ENCODE data around the gene AK8.

Gene AK8

GRCh38 chr9:132857616-132858342 lies 20.3 kb downstream of the AK8 start:
- DNase-seq: no peak

DNA sequence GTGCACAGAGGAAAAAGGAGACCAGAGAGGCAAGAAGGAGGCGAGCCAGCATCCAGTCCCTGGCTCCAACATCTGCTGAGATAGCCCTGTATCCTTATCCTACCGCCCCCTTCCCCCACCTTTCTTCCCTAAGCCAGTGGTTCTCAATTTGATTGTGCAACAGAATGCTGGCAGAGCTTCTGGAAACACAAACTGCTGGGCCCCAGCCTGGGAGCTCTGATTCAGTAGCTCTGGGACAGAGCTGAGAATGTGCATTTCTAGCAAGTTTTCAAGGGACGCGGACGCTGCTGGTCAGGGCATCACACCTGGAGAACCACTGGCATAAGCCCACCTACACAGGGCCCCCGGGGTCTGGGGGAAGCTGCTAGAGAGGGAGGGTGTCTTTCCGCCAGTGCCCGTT lies 21.1 kb downstream of the AK8 start:
- no peak for DNase-seq

- DNase-seq: no peak
Measured at GRCh38 chr9:132855904-132856303, 22.2 kb downstream of the AK8 start.

GRCh38 chr9:132854832-132855231 lies 23.3 kb downstream of the AK8 start:
- DNase-seq: no peak

DNA sequence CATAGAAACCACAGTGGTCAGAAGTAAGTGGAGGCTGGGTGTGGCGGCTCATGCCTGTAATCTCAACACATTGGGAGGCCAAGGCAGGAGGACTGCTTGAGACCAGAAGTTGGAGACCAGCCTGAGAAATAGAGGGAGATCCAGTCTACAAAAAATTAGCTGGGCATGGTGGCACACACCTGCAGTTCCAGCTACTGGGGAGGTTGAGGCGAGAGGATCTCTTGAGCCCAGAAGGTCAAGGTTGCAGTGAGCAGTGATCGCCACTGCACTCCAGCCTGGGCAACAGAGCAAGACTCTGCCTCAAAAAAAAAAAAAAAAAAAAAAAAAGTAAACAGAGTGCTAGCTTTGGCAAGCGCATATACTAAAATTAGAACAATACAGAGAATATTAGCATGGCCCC lies 24.6 kb downstream of the AK8 start:
- no peak for DNase-seq

DNA sequence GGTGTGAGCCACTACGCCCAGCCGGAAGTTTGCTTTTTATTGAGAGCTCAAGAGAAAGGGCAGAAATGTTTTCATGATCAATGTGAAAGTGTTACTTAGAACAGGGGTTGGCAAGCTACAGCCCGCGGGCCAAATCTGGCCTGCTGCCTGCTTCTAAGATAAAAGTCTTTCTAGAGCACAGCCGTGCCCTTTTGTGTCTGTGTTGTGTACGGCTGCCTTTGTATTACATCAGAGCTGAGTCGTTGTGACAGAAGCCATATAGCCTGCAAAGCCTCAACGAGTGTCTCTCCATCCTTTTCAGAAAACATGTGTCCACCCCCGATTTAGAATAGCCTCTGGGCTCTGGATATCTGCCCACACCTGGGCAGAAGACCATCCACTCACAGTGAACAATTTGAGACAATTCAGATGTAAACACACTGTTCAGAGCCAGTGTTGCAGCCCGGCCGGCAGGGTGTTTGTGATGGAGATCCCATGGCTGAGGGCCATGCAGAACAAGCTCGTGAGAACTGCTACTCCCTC lies 28.8 kb downstream of the AK8 start:
- no peak for DNase-seq

- DNase-seq: no peak
Measured at GRCh38 chr9:132846918-132847515, 31.1 kb downstream of the AK8 start.

GRCh38 chr9:132846109-132846917 lies 31.8 kb downstream of the AK8 start:
- DNase-seq: no peak

GRCh38 chr9:132842124-132843044 lies 35.7 kb downstream of the AK8 start:
- DNase-seq: no peak

GRCh38 chr9:132840980-132841379 lies 37.1 kb downstream of the AK8 start:
- no peak for DNase-seq

- DNase-seq: no peak
Measured at GRCh38 chr9:132838291-132838690, 39.8 kb downstream of the AK8 start.

GRCh38 chr9:132837501-132838286 lies 40.4 kb downstream of the AK8 start:
- no peak for DNase-seq

DNA sequence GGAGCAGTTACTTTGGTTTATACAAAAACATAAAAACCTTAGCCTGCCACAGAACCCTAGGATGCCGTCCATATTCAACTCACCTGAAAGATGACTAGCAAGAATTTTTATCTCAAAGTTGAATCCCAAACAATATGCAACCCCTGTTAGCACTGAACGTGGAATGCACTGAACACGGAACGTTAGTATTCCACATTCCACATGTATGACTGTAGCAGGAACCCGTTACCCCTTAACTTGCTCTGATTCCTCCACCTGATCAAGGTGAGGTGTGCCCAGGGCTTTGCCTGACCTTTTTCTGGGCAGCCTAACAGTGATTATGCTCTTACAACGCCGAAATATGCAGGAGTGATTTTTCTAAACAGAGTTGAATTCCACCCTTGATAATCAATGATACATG lies 43.7 kb downstream of the AK8 start:
- no peak for DNase-seq

DNA sequence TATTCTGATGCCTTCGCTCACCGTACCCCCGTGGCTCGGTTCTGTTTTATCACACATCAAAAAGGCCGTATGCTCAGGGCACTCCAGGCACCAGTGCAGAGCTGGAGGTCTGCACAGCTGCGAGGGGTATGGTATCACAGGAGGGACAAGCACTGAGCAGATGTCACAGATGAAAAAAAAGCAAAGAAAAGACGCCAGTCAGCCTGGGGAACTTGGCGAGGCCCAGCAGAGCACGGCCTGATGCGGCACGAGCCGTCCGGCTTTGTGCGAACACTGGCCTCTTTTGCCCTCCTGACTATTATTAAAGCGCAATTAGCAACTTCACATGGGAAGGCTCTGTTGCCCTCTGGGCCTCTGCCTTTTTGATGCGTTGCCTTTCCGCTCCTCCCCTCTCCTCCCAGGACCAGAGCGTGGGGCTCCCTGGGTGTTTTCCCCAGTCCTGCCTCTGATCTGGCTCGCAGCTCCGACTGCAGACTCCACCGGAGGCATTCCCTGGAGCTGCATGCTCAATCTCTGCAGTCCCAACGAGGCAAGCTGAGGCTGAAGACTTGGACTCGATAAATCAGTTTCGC lies 44.4 kb downstream of the AK8 start:
- DNase-seq: no peak

GRCh38 chr9:132832171-132832881 lies 45.8 kb downstream of the AK8 start:
- no peak for DNase-seq

- no peak for DNase-seq
Measured at GRCh38 chr9:132828201-132828770, 49.8 kb downstream of the AK8 start.

GRCh38 chr9:132827366-132827765 lies 50.7 kb downstream of the AK8 start:
- DNase-seq: no peak

GRCh38 chr9:132826621-132827365 lies 51.3 kb downstream of the AK8 start:
- DNase-seq: no peak

DNA sequence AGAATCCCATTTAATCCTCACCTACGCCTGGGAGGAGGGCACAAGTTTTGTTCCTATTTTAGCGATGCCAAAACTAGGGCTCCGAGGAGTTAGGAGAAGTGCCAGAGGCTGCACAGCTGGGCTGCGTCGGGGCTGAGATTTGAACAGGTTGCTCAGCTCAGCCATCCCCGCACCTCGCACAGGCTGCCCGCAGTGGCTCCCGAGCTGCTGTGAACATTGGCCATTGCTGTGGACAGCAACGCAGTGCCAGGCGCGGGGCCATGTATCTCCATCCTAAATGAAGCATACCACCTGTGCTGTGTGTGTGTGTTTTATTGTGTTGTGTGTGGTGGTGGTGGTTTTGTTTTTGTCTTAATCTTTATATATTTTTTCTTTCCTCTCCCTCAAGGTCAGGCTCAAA lies 52.0 kb downstream of the AK8 start:
- DNase-seq: no peak

GRCh38 chr9:132825430-132825829 lies 52.7 kb downstream of the AK8 start:
- no peak for DNase-seq
